K562 treated with DMSO at 1 percent for 24 hours (cell line): ENCODE results near the gene THADA. TPM values are rescaled to one million over a fixed set of nuclear protein-coding genes. Genes with fewer than 3 reads are reported as not detected.

Experiments
- total RNA-seq: library from RNA; unstranded; fragments of 300-600 nt; gene quantifications from 2 replicates; pipeline ENCODE4 v1.2.3, GENCODE V29; 2022; ENCODE audit warnings: low read depth; ENCODE audit not compliant: insufficient read depth

Gene THADA, protein sequence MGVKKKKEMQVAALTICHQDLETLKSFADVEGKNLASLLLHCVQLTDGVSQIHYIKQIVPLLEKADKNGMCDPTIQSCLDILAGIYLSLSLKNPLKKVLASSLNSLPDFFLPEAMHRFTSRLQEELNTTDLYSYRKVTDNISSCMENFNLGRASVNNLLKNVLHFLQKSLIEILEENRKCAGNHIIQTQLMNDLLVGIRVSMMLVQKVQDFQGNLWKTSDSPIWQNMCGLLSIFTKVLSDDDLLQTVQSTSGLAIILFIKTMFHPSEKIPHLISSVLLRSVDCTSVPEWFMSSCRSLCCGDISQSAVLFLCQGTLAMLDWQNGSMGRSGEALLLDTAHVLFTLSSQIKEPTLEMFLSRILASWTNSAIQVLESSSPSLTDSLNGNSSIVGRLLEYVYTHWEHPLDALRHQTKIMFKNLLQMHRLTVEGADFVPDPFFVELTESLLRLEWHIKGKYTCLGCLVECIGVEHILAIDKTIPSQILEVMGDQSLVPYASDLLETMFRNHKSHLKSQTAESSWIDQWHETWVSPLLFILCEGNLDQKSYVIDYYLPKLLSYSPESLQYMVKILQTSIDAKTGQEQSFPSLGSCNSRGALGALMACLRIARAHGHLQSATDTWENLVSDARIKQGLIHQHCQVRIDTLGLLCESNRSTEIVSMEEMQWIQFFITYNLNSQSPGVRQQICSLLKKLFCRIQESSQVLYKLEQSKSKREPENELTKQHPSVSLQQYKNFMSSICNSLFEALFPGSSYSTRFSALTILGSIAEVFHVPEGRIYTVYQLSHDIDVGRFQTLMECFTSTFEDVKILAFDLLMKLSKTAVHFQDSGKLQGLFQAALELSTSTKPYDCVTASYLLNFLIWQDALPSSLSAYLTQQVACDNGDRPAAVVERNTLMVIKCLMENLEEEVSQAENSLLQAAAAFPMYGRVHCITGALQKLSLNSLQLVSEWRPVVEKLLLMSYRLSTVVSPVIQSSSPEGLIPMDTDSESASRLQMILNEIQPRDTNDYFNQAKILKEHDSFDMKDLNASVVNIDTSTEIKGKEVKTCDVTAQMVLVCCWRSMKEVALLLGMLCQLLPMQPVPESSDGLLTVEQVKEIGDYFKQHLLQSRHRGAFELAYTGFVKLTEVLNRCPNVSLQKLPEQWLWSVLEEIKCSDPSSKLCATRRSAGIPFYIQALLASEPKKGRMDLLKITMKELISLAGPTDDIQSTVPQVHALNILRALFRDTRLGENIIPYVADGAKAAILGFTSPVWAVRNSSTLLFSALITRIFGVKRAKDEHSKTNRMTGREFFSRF (N-terminal part only)
- total RNA-seq, result 9.2 and 10.4 TPM in 2 replicates

DNA sequence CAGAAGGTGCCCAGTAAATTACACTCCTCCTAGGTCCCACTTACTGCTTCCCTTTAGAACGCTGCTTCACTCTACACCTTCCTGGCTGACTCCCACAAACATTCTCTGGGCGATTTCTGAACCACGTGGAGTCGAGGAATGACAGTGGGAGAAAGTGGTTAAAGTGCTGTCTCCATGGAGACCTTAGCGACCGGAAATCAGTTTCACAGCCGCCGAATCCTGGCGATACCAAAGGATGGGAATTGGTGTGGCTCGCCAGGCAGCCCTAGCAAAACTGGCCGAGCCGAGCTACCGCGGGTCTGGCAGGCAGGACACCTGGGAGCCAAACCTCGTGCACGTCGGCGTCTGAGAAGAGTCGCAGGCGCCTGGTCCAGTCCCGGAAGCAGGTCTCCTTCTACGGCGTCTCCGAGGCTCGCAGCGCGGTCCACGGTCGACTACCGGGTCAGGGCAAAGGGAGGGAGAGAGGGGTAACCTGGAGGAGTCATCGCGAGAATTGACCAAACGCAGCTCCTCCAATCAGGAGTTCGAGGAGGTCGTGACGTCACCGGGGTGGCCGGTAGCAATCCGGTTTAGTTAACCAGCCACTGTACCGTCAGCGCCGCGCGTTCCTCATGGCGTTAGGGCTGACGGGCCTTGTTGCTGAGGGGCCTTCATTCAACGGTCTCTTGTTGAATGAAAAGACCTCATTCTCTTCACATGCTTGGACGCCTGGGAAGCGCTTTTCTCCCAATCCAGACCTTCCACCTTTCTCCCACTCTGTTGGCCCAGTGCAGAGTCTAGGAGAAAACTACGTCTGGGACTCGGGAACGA is at the start of gene THADA:
Gene THADA (minus strand): TSS at position 436 of the 810 bp plus-strand sequence. CDS start 3,646 bp downstream, outside the sequence.

DNA sequence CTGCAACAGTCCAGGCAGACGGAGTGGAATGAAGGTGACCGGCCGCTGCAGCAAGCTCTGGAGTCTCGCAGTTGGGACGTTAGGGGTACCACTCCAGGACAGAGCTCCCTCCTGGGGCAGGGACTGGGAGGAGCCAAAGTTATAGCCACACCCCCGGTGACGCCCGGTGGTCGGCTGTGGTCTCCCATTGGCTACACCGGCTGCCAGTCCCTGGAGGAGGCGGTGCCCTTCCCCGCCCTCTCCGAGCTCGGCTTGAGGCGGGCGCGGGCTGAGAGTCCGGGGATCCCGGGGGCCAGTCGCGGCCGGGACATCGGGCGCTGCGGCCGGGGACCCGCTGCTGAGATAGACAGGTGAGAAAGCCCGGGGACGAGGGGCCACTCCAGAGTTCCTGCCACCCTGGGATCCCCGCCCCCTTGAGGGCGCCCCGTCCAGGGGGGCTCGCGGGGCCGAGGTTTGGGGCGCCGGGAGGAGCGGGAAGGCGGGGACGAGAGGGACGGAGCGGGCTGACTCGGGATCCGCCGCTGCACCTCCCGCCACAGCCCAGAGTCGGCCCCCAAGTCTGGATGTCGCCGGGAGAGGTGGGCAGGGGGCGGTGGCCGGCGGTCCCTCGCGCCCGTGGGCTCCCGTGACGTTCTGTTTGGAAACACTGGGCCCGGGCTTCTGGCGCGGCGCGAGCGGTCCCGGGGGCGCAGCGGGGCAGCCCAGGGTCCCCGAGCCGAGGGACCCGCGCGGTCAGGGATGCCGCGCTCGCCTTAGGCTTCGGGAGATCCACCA is 41.4 kb upstream of the THADA start, which contains the start of gene PLEKHH2:
Gene PLEKHH2 (plus strand): TSS at position 231 of the 774 bp plus-strand sequence. CDS start 7,414 bp downstream, outside the sequence.

DNA sequence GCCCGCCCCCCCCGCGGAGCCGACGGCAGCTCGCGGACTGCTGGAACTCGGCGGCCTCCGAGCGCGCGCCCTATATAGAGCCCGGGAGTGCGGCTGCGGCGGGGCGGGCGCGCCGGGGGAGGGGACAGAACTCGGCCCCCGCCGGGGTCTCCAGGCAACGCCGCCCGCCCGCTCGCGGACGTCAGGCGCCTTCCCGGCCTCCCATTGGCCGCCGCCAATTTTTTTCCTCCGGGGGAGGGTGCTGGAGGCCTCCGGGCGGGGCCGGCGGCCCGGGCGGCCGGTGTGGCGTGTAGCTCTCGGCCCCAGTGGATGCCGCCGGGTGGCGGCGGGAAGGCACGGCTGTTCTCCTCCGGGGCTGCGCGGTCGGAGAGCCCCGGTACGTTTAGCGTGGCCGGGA is 369.3 kb downstream of the THADA start, which contains the start of gene ZFP36L2:
Gene ZFP36L2 (minus strand): TSS at position 49 of the 397 bp plus-strand sequence. CDS start 291 bp downstream, outside the sequence.

Other genes starting within 250 kb of the THADA start
- 2.9 and 3.7 TPM in 2 replicates for gene PLEKHH2, start 41.2 kb upstream of the THADA start, total RNA-seq
- 1.4 and 1.5 TPM in 2 replicates for gene C1GALT1C1L, start 80.4 kb upstream of the THADA start, total RNA-seq
- 8.3 and 16.7 TPM in 2 replicates for gene DYNC2LI1, start 178.0 kb upstream of the THADA start, total RNA-seq
- not detected in 2 replicates for gene ABCG5, start 242.8 kb upstream of the THADA start, total RNA-seq
- gene ABCG8, start 242.9 kb upstream of the THADA start, total RNA-seq, result not detected in 2 replicates